Measurements from ENCODE around the gene TEKTIP1.
"Not testable (repeated sequence)": the region's sequence is repeated elsewhere in the genome, so short reads cannot be mapped to it uniquely, and the experiment has no call there.

TEKTIP1 gene

GRCh38 chr19:3506384-3507340 is 32.3 kb upstream of the TEKTIP1 start:
- Histone ChIP-seq H3F3A (ENCODE audit: insufficient read depth, low read length) (no peaks in the 10 kb centered on the region), H3K4me1 (ENCODE audit: insufficient read depth, low read length, severe bottlenecking) (peaks cover 21% of the 10 kb centered on the region), H3K9me3 (ENCODE audit: low read length) (no peaks in the 10 kb centered on the region), H3K4me3 (ENCODE audit: low read depth, low read length, poor library complexity, severe bottlenecking) (peak overlapping the region; percentile 99), H3K36me3 (ENCODE audit: insufficient read depth, low read length) (peaks cover 17% of the 10 kb centered on the region; the same call in 1 of the 2 replicates), H2AFZ (ENCODE audit: low read length) (no peak overlapping the region), H3K79me2 (ENCODE audit: insufficient read depth, low read length) (peaks cover 11% of the 10 kb centered on the region), H3K27me3 (ENCODE audit: insufficient read depth, low read length) (no peaks in the 10 kb centered on the region), H3K9ac (ENCODE audit: low read length) (peak overlapping the region; percentile 99), H3K27ac (ENCODE audit: low read depth, low read length, poor library complexity, severe bottlenecking) (peak overlapping the region; percentile 36), H4K20me1 (ENCODE audit: insufficient read depth, low read length) (no peaks in the 10 kb centered on the region), H3K9me2 (ENCODE audit: low read depth, low read length) (no peaks in the 10 kb centered on the region), H3K4me2 (ENCODE audit: low read length) (peak overlapping the region; percentile 99)
- TF ChIP-seq EZH2 (IDR thresholded peaks at IDR 0.05; ENCODE audit: borderline replicate concordance, low read length), result no peak
- no peak for TF ChIP-seq CTCF (IDR thresholded peaks at IDR 0.05; ENCODE audit: low read length)

GRCh38 chr19:3507371-3508120 is 31.4 kb upstream of the TEKTIP1 start:
- H3K9ac ChIP-seq (ENCODE audit: low read length), result peak overlapping the region; percentile 99
- peak overlapping the region; percentile 99 for H3K4me2 ChIP-seq (ENCODE audit: low read length)
- no peaks in the 10 kb centered on the region for H3K9me2 ChIP-seq (ENCODE audit: low read depth, low read length)
- H4K20me1 ChIP-seq (ENCODE audit: insufficient read depth, low read length), result no peaks in the 10 kb centered on the region
- H3K9me3 ChIP-seq (ENCODE audit: low read length), result no peaks in the 10 kb centered on the region
- no peaks in the 10 kb centered on the region for H3F3A ChIP-seq (ENCODE audit: insufficient read depth, low read length)
- H3K4me3 ChIP-seq (ENCODE audit: low read depth, low read length, poor library complexity, severe bottlenecking), result peak overlapping the region; percentile 99
- peaks cover 21% of the 10 kb centered on the region for H3K4me1 ChIP-seq (ENCODE audit: insufficient read depth, low read length, severe bottlenecking)
- H3K27ac ChIP-seq (ENCODE audit: low read depth, low read length, poor library complexity, severe bottlenecking), result peak overlapping the region; percentile 36
- H2AFZ ChIP-seq (ENCODE audit: low read length), result no peak overlapping the region
- no peaks in the 10 kb centered on the region for H3K27me3 ChIP-seq (ENCODE audit: insufficient read depth, low read length)
- H3K79me2 ChIP-seq (ENCODE audit: insufficient read depth, low read length), result peaks cover 11% of the 10 kb centered on the region
- peaks cover 17% of the 10 kb centered on the region; the same call in 1 of the 2 replicates for H3K36me3 ChIP-seq (ENCODE audit: insufficient read depth, low read length)
- TF ChIP-seq CTCF (IDR thresholded peaks at IDR 0.05; ENCODE audit: low read length), result no peak
- no peak for TF ChIP-seq EZH2 (IDR thresholded peaks at IDR 0.05; ENCODE audit: borderline replicate concordance, low read length)

DNA sequence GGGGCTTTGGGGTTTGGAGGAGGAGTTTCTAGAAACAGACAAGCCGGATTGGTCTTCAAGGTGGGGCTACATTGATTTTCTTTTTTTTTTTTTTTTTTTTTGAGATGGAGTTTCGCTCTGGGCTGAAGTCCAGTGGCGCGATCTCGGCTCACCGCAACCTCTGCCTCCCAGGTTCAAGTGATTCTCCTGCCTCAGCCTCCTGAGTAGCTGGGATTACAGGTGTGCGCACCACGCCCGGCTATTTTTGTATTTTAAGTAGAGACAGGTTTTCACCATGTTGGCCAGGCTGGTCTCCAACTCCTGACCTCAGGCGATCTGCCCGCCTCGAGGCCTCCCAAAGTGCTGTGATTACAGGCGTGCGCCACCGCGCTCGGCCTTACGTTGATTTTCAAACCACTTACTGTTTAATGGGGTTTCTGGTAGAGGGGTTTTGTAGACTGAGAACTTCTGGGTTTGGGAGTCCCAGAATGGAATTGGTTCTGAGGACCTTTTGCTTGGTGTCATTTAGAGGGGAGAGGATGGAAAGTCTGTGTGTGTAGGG is 30.8 kb upstream of the TEKTIP1 start:
- H3K4me3 ChIP-seq (ENCODE audit: low read depth, low read length, poor library complexity, severe bottlenecking); H3K4me2 ChIP-seq (ENCODE audit: low read length): not testable (repeated sequence)
- H3K36me3 ChIP-seq (ENCODE audit: insufficient read depth, low read length), result peaks cover 17% of the 10 kb centered on the region; the same call in 1 of the 2 replicates

More for the DNA sequence above, 30.8 kb upstream of the TEKTIP1 start:
- H4K20me1 ChIP-seq (ENCODE audit: insufficient read depth, low read length); H3K27ac ChIP-seq (ENCODE audit: low read depth, low read length, poor library complexity, severe bottlenecking); H2AFZ ChIP-seq (ENCODE audit: low read length); H3K9me2 ChIP-seq (ENCODE audit: low read depth, low read length); H3K27me3 ChIP-seq (ENCODE audit: insufficient read depth, low read length); H3F3A ChIP-seq (ENCODE audit: insufficient read depth, low read length); H3K9me3 ChIP-seq (ENCODE audit: low read length); H3K9ac ChIP-seq (ENCODE audit: low read length): not testable (repeated sequence)
- H3K4me1 ChIP-seq (ENCODE audit: insufficient read depth, low read length, severe bottlenecking), result peaks cover 21% of the 10 kb centered on the region
- H3K79me2 ChIP-seq (ENCODE audit: insufficient read depth, low read length), result peaks cover 11% of the 10 kb centered on the region
